Caki2 (cell line): ENCODE data around the gene CD9. TPM values are rescaled to one million over a fixed set of nuclear protein-coding genes. Genes with fewer than 3 reads are reported as not detected.
"Not testable (repeated sequence)": the region's sequence is repeated elsewhere in the genome, so short reads cannot be mapped to it uniquely, and the experiment has no call there.

Experiments
- DNase-seq: peaks from one replicate; pipeline ENCODE4 v3.0.0-alpha.2; 2015; ENCODE audit warnings: low read depth
- in situ Hi-C: cut with HindIII; loops from 2 replicates; pipeline ENCODE4 v1.10.0; 2016; ENCODE audit warnings: low sequenced_read_pairs, low pct_unique_long_range_greater_than_20kb, mixed read lengths
- total RNA-seq: library from RNA; depleted of rRNA; stranded (reverse); fragments of >200 nt; shearing (Covaris generic); gene quantifications from 2 replicates; pipeline ENCODE4 v1.2.3, GENCODE V29; 2014; ENCODE audit warnings: low replicate concordance

Gene CD9
- total RNA-seq, 1 experiment from 2014 or later = 64.2 TPM

DNA sequence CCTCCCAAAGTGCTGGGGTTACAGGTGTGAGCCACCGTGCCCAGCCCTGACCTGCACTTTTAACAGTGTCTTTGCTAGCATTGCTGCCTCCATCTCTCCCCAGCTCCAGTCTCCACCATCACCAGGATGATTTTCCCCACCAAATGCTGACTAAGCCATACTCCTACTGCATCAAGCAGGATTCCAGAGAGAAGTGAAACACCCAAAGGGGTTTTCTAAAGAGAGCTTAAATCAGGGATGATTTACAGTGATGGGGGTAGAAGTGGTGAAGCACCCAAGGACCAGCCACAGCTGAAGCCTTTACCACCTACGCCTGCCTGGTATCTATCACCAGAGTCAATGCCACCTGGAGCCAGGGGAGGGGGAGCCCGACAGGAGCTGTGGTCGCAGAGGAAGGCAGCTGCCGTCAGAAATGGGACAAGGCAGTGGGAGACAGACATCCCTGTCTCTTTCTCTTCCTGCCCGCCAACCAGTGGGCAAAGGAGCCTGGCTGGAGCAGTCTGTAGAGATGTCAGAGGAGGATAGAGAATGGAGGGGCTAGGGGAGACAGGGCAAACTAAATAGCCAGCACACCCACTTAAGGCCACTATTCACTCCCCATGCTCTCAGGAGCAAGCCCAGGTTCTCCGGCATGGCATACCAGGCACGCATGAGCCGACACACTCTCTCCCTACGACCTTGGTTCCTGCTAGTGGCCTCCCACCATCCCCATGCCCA is 22.4 kb upstream of the CD9 start:
- in situ Hi-C loops = no loop called here
- DNase-seq = no peak

DNA sequence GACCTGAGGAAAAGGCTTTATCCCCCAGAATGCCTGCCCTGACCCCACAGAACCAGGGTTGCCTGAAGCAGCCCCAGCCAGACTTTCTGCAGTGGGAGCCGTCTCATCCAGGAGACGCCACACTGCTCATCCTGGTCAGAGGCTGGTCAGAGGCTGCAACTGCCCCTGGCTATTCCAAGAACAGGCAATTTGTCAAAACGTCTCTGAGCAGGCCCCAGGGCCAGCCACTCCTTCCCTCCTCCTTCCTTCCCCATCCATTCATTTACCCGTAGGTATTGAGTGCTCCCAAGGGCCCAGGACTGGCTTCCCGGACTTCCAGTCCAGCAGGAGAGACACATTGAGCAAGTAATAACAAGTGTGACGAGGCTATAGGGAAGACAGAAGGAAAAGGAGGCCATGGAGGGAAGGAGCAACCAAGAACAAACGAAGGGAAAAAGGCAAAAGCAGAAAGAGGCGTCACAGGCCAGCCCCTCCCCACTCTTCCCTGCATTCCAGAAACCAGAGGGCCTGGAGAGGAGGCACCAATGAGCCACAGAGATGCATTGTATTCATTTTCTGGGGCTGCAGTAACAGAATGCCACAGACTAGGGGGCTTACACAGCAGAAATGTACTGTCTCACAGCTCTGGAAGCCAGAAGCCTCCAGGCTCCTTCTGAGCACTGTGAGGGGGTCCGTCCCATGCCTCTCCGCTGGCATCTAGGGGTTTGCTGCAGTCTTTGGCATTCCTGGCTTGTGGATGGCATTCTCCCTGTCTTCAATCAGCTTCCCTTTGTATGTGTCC is 21.0 kb upstream of the CD9 start:
- in situ Hi-C loops = no loop called here
- no peak for DNase-seq

DNA sequence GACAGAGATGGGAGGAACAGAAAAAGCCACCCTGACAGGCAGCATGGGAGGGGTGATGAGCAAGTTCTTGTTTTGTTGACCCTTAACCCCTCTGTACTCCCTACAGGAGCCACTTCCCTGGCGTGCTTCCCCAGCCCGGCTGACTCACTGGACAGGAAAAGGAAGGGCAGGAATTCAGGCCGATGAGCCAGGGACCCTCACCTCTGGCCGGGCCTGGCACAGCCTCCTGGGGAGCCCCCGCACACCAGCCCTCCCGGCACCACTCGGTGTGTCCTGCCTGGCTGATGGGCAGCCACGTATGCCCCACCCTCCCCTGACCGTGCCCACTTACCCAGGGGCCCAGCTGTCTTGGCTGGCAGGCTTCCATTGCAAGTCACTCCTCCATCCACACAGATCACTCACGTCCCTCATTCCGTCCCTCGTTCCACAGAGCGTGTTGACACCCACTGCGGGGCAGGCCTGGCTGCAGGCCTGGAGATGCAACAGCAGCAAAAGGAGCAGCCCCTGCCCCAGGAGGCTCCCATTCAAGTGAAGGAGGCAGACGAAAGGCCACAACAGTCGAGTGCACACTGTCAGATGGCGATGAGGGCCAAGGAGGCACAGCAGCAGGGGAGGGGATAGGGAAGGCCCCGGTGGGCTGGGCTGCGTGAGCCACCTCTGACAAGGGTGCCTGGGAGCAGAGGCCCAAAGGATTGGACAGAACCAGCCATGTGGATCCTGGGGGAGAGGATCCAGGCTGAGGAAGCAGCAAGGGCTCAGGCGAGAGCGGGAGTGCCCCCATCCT is 19.7 kb upstream of the CD9 start:
- DNase-seq = no peak
- in situ Hi-C loops = no loop called here

DNA sequence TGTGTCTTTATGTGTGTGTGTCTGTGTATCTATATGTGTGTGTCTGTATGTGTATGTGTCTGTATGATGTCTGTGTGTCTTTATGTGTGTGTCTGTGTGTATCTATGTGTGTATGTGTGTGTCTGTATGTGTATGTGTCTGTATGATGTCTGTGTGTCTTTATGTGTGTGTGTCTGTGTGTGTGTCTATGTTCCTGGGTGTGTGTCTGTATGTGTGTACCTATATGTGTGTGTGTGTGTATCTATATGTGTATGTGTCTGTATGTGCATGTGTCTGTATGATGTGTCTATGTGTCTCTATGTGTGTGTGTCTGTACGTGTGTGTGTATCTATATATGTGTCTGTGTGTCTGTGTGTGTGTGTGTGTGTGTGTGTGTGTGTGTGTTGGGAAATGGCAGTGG is 19.0 kb upstream of the CD9 start:
- in situ Hi-C loops = no loop called here
- no peak for DNase-seq

DNA sequence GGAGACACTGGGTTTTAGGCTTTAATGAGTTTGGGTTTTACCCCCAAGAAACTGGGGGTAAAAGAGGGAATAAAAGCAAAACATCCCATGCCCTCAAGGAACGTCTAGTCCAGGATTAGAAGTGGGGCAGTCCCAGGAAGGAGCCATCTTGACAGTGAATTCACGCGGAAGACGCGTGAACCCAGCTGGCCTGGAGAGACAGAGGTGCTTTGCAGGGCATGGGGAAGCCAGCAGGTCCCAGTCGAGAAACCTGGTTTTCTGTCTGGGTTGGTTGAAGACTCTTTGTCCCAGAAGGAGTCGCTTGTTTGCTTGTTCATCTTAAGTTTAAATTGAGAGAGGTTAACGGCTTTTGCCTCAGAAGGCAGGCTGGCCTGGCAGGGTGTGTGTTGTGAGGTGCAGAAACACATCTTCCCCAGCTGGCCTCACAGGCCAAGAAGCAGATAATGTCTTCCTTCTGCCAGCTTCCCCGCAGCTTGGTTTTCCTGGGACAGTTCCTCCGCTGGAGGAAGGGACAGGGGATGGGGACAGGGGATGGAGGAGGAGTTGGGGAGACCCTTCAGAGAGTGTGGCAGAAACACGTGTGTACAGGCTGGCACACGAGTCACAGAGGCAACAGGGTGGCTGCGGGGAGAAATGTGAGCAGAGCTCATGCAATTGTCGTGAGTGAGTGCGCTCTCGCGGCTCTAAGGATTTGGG is 18.5 kb upstream of the CD9 start:
- no peak for DNase-seq
- in situ Hi-C loops = no loop called here

DNA sequence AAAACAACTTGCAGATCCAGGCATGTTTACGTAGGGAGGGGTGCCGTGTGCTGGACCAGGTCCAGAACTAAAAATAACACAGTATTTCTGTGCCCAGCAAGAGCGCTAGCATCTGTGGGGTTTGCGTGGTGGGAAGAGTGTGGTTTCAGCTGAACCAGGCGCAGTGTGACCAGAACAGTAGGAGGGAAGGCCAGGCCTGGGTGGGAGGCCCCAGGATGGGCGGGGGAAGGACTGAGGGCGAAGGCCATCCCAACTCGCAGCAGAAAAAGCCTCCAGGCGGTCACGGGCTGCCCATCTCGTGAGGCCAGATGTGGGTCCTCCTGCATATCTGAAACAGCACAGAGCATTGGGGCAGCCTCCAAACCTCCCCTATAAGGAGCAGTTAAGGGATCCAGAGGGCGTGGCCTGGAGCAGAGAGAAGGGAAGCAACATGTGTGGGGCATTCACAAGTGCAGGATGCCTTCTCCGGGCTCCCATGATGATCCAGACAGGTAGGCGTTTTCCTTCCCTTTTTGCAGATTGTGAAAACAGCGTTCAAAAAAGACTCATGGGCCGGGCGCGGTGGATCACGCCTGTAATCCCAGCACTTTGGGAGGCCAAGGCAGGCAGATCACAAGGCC is 17.8 kb upstream of the CD9 start:
- no peak for DNase-seq
- in situ Hi-C loops = no loop called here

DNA sequence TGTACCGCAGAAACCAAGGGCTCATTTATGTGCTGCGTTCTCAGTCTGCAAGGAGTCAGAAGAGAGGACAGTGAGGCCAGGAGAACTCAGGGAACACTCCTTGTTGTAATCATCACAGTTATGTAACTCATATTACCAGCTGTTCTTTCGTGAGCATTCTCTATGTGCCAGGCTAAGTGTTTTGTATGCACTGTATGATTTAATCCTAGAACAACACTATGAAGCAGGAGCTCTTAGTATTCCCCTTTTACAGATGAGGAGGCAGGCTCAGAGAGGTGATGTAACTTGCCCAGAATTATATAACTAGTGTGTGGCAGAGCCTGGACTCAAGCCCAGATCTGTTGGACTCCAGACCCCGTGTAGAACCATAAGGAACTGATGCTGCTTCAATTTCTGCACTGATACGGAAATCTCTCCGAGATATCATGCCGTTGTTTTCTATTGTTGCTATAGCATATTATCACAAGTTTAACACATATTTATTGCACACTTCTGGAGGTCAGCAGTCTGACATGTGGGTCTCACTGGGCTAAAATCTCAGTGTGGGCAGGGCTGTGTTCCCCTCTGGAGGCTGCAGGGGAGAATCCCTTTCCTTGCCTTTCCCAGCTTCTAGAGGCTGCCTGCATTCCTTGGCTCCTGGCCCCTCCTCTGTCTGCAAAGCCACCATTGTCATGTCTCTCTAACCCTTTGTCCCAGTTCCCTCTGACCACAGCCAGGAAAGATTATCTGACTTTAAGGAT is 16.3 kb upstream of the CD9 start:
- in situ Hi-C loops = no loop called here

DNA sequence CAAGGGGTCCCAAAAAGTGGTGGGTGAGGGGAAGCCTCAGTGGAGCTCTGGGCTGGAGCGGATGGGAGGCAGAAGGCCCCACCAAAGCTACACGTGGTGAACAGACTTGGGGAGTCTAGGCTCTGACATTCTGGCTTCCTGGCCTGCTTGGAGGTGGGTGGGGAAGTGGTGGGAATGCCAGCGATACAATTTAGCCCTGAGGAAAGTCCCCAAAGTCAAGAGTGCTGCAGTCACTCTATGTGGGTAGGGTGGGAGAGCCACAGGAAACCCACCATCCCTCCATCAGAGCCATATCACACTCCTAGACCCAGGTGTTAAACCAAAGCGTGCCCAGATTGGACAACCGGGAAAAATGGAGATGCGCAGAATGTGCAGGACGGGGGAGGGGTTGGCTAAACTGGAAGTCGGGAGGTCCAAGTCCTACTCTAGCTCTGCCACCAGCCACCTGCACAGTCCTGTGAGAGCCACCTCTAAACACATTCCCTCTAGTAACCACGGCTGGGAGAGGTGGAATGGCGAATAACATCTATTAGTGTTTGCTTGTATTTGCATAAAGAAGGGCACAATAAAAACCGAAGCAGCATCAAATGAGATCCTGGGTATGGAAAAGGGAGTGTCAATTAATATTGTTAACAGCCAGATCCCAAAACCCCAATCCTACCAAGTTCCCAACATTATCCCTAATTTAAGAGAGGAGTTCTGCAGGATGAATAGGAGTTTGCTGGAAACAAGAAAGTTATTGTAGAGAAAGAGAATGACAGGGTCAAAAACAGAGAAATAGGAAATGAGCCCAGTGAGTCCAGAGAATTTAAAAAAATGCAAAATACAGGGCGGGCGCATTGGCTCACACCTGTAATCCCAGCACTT is 14.0 kb upstream of the CD9 start:
- no peak for DNase-seq
- in situ Hi-C loops = no loop called here

More for the DNA sequence above, 16.3 kb upstream of the CD9 start:
- DNase-seq = no peak

DNA sequence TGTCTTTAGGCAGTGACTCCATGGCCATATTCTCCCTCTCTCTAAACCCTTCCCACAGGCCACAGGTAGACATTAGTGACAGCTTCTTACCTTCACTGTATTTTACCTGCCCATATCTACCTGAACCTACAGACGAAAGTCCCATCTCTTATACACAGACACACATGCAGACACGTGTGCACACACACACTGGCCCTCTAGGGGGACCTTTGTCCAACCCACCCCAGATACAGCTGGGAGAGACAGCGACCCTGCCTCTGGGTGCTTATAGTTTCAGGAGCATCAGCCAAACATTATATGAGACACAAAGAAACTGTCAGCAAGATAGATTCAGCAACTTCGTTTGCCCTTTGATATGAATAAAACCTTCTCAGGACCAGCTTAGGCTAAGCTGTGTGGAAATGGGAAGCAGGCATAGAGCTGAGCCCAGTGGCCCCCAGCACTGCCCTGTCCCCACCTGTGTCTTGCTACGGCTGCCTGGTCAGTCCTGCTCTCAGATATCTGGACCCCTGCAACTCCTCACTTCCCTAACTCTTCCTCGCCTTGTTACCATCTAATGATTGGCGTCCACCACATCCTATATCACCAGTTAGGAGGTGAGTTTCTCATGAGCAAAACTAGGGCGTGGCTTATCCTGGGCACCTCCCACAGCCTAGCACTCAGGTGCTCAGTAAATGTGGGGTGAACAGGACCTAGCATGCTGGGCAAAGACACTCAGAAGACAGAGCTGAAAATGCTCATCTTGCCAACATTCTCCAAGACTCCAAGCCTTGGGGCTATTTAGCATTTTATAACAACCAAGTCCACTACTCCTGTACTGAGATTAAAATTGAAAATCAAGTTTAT is 12.0 kb upstream of the CD9 start:
- in situ Hi-C loops = no loop called here
- DNase-seq = no peak

DNA sequence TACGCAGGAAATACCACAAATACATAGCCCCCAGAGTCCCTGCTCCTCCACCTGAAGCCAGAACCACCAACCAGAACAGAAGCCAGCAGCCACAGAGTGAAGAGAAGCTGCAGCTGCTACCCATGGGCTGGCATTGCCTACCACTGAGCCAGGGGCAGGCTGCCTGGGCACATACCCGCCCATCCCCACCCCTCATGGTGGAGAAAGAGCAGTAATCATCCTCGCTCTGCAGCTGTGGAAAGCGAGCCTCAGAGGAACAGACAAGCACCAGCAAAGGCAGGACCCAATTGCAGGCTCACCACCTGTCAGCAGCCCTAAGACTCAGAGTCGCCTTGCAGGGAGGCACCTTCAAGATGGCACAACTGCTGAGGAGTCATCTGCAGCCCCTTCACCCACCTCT is 11.2 kb upstream of the CD9 start:
- in situ Hi-C loops = no loop called here
- DNase-seq = no peak

DNA sequence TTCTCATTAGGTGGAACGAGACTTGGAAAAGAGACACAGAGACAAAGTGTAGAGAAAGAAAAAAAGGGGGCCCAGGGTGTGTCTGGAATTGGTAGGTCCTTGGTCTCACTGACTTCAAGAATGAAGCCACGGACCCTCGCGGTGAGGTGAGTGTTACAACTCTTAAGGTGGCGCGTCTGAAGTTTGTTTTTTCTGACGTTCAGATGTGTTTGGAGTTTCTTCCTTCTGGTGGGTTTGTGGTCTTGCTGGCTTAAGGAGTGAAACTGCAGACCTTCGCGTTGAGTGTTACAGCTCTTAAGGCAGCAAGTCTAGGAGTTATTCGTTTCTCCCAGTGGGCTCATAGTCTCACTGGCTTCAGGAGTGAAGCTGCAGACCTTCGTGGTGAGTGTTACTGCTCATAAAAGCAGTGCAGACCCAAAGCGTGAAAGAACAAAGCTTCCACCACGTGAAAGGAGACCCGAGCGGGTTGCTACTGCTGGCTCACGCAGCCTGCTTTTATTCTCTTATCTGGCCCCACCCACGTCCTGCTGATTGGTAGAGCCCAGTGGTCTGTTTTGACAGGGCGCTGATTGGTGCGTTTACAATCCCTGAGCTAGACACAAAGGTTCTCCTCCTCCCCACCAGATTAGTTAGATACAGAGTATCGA is 10.1 kb upstream of the CD9 start:
- DNase-seq, in situ Hi-C loops: not testable (repeated sequence)

DNA sequence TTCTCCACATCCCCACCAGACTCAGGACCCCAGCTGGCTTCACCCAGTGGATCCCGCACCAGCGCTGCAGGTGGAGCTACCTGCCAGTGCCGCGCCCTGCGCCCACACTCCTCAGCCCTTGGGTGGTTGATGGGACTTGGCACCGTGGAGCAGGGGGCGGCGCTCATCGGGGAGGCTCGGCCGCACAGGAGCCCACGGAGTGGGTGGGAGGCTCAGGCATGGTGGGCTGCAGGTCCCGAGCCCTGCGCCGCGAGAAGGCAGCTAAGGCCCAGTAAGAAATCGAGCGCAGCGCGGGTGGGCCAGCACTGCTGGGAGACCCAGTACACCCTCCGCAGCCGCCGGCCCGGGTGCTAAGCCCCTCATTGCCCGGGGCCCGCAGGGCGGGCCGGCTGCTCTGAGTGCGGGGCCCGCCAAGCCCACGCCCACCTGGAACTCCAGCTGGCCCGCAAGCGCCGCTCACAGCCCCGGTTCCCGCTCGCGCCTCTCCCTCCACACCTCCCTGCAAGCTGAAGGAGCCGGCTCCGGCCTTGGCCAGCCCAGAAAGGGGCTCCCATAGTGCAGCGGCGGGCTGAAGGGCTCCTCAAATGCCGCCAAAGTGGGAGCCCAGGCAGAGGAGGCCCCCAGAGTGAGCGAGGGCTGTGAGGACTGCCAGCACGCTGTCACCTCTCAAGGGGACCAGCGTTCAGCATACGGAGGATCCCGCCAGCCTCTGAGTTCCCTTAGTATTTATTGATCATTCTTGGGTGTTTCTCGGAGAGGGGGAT is 9.3 kb upstream of the CD9 start:
- DNase-seq, in situ Hi-C loops: not testable (repeated sequence)

DNA sequence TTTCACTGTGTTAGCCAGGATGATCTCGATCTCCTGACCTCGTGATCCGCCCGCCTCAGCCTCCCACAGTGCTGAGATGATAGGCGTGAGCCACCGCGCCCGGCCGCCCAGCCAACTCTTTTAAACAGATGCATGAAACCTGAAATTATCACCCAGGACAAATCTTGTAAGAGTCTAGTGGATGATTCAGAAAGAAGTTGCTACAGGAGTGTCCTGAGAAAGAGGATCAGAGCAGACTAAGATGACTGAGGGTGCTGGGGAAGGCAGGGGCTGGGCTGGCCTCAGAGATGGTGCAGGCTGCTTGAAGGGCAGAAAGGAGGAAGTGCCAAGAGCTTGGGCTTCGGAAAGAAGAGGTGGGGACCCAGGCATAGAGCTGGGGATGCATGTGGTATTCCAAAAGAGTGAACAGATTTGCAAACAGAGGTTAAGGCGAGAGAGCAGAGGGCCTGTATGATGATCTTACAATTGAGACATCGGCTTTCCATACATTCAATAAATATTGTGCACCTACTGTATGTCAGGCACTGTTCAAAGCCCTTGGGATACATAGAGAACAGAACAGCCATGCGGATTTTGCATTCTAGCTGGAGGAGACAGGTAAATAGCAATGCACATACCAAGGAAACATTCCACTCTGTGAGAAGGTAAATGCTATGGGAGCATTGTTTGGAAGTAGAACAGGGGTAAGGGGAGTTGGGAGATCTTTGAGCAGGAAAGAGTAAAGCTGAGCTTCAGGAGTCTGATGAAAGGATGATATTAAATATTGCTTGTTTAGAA is 7.4 kb upstream of the CD9 start:
- in situ Hi-C loops = no loop called here
- no peak for DNase-seq
